ENCODE data around the gene MAGI1.

Gene MAGI1

GRCh38 chr3:65714134-65714533, 324.6 kb downstream of the MAGI1 start:
- no peak for DNase-seq (ENCODE audit: low spot score)
- in situ Hi-C loops (cut with MboI; ENCODE audit: low sequenced_read_pairs, unreplicated experiment) = no loop called here

DNA sequence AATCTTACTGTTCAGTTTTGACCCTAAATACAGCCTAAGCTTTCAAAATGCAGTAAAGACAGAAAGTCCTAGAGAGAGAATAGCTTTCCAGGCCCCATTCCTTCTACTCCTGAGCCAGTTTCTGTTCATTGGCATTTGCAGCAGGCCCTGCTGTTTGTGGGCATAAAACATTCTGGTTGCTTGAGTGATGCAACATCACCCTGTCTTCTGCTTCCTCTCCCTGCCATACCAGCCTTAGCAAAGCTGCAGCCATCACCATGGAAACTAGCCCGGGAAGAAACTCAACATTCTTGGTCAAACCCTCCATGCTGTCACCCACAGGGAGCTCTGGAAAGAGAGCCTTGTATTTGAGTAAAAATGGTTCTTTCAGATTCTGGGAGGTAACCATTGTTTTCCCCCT, 325.7 kb downstream of the MAGI1 start:
- TF ChIP-seq, protein P1, sequence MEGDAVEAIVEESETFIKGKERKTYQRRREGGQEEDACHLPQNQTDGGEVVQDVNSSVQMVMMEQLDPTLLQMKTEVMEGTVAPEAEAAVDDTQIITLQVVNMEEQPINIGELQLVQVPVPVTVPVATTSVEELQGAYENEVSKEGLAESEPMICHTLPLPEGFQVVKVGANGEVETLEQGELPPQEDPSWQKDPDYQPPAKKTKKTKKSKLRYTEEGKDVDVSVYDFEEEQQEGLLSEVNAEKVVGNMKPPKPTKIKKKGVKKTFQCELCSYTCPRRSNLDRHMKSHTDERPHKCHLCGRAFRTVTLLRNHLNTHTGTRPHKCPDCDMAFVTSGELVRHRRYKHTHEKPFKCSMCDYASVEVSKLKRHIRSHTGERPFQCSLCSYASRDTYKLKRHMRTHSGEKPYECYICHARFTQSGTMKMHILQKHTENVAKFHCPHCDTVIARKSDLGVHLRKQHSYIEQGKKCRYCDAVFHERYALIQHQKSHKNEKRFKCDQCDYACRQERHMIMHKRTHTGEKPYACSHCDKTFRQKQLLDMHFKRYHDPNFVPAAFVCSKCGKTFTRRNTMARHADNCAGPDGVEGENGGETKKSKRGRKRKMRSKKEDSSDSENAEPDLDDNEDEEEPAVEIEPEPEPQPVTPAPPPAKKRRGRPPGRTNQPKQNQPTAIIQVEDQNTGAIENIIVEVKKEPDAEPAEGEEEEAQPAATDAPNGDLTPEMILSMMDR (IDR thresholded peaks at IDR 0.05; ENCODE audit: borderline replicate concordance, control extremely low read depth, extremely low read depth, insufficient read depth, missing control alignments) = no peak
- in situ Hi-C loops (cut with MboI; ENCODE audit: low sequenced_read_pairs, unreplicated experiment) = no loop called here
- no peak for DNase-seq (ENCODE audit: low spot score)

More at GRCh38 chr3:65714134-65714533, 324.6 kb downstream of the MAGI1 start:
- TF ChIP-seq, protein P1 (IDR thresholded peaks at IDR 0.05; ENCODE audit: borderline replicate concordance, control extremely low read depth, extremely low read depth, insufficient read depth, missing control alignments) = no peak

DNA sequence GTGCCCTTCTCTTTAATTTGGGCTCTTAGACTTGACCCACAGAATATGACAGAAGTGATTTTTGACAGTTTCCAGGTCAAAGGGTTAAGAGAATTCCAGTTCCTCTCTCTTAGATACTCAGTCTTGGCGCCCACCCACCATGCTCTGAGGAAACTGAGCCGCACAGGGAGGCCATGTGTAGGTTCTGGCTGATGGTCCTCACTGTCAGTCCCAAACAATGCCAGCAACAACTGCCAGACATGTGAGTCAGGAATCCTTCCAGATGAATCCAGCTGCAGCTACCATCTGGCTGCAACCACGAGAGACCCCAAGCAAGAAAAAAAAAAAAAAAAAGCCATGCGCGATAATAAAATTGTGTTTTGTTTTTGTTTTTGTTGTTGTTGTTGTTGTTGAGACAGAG, 326.6 kb downstream of the MAGI1 start:
- TF ChIP-seq, protein P1 (IDR thresholded peaks at IDR 0.05; ENCODE audit: borderline replicate concordance, control extremely low read depth, extremely low read depth, insufficient read depth, missing control alignments) = no peak
- no peak for DNase-seq (ENCODE audit: low spot score)
- in situ Hi-C loops (cut with MboI; ENCODE audit: low sequenced_read_pairs, unreplicated experiment) = no loop called here

- TF ChIP-seq, protein P1 (IDR thresholded peaks at IDR 0.05; ENCODE audit: borderline replicate concordance, control extremely low read depth, extremely low read depth, insufficient read depth, missing control alignments) = no peak
- in situ Hi-C loops (cut with MboI; ENCODE audit: low sequenced_read_pairs, unreplicated experiment) = no loop called here
- no peak for DNase-seq (ENCODE audit: low spot score)
Observed at GRCh38 chr3:65706776-65707568, 331.7 kb downstream of the MAGI1 start.

- TF ChIP-seq, protein P1 (IDR thresholded peaks at IDR 0.05; ENCODE audit: borderline replicate concordance, control extremely low read depth, extremely low read depth, insufficient read depth, missing control alignments) = no peak
- in situ Hi-C loops (cut with MboI; ENCODE audit: low sequenced_read_pairs, unreplicated experiment) = no loop called here
Observed at GRCh38 chr3:65706301-65706700, 332.4 kb downstream of the MAGI1 start.

GRCh38 chr3:65703820-65704219, 334.9 kb downstream of the MAGI1 start:
- in situ Hi-C loops (cut with MboI; ENCODE audit: low sequenced_read_pairs, unreplicated experiment) = no loop called here
- TF ChIP-seq, protein P1 (IDR thresholded peaks at IDR 0.05; ENCODE audit: borderline replicate concordance, control extremely low read depth, extremely low read depth, insufficient read depth, missing control alignments) = no peak
- DNase-seq (ENCODE audit: low spot score) = no peak

More at GRCh38 chr3:65706301-65706700, 332.4 kb downstream of the MAGI1 start:
- DNase-seq (ENCODE audit: low spot score) = no peak

All from GM13976 (cell line).